ENCODE data around the gene MEIS2.

- TF ChIP-seq POLR2AphosphoS5 (IDR thresholded peaks at IDR 0.05) = no peak
- no peak for TF ChIP-seq CTCF (IDR thresholded peaks at IDR 0.05)
- TF ChIP-seq POLR2A (IDR thresholded peaks at IDR 0.05) = no peak
- TF ChIP-seq EP300 (IDR thresholded peaks at IDR 0.05) = no peak
Observed at GRCh38 chr15:36926427-36926825, 173.9 kb downstream of the MEIS2 start.
